ENCODE results near the gene DAP.

DAP gene

DNA sequence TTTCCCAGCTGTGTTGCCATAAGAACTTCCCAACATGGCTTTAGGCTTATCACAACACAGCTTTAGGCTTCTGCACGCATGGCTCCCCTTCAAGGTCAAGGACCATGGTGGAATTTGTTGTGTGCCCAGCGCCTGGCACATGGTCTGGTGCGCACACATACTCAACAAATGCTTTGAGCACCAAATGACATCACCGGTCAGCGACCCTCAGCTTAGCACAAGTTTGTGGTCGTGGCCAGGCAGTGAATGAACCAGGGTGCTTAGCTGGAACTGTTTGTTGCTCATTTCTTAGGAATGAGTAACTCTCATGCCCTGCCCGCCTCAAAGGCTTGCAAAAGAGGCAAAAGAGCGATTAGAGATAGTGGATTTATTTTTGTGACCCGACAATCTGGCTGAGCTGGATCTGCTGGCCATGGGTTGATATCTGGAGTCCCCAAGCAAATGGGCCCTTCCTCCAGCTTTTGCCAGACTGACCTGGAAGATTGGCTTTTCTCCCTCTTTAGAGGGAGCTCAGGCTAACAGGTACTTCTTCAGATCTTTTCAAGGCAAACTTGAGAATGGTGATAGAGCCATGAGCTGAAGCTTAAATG, 58.9 kb downstream of the DAP start:
- no peak overlapping the region for H3K4me3 ChIP-seq (ENCODE audit: low read length)
- no peak for DNase-seq (ENCODE audit: low read depth, low spot score)

DNA sequence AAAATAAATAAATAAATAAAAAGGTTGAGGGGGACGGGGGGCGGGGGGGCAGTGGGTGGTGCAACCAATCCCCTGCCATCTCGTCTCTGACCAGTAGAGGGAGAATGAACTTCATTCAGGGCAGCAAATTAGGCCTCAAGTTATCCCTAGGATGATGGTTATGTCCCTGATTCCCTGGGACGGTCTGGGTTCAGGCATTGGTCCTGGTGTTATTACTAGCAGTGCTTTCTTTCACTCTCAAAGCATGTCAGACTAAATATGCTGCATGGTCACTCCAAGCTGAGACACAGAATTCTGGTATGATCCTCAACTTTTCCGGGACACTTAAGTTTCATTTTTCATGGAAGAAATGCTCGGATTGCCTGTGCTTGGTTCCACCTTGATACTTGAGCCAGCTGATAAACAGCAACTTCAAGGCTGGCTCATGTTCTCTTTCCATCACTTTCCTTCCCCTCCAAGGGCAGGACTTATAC, 59.4 kb downstream of the DAP start:
- DNase-seq (ENCODE audit: low read depth, low spot score), result peak; percentile 39
- H3K4me3 ChIP-seq (ENCODE audit: low read length), result no peak overlapping the region

DNA sequence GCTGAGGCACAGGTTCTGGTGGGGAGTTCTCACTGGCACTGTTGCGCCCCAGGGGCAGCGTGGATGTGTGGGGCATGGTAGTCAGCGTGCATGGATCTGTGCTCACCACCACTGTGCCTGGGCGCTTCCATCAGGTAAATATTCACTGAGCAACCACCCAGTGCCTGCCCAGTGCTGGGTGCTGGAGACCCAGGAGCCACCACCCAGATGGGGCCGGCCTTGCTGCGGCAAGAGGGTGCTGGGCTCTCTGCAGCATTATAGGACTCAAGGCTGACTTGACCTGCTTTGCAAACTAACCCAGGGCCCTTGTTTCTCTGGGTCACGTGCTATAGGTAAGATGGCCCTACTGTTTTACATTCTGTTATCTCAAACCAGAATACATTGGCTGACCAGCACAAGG, 60.5 kb downstream of the DAP start:
- no peak for DNase-seq (ENCODE audit: low read depth, low spot score)
- no peak overlapping the region for H3K4me3 ChIP-seq (ENCODE audit: low read length)

DNA sequence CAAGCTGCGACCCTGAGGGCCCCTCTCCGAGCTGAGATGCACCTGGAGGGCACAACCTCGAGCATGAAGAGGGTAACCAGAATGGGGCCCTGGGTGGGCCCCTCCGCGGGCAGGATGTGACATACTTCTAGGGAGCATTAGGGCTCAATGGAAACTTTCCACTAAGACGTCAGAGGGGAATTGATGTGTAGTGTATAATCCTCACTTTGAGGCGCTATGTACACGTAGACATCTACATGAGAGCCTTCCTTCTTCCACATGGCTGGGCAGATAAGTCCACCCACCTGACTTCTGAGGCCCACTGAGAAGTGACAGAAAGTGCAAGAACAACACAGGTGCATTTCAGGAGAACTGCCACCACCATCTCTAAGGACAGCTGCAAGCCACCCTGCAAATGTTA, 61.0 kb downstream of the DAP start:
- no peak for DNase-seq (ENCODE audit: low read depth, low spot score)
- no peak overlapping the region for H3K4me3 ChIP-seq (ENCODE audit: low read length)

DNA sequence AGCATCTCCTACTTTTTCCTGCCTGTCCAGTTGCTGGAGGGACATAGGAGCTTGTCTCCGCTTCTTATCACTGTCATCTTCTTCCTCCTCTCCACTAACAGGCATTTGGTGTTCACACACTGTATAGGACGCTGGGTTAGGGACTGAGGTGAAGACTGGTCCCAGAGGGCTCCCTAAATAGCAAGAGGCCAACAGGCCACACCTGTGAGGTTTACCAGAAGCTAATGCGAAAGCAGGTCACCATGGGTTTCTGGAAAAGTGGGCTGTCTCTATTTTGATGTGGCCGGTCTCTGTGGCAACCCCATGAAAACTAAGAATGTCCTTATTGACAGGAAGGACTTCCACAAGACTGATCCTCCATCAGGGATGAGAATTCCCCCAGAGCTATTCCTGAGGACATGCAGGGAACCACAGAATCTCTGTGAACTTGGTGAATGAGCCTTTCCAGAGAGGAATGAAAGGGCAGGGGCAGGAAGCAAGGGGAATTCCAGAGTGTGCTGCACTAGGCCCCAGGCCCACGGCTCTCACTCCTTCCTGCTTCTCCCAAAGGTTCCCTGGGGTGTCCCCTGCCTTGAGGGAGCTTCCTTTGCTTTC, 61.7 kb downstream of the DAP start:
- DNase-seq (ENCODE audit: low read depth, low spot score), result no peak
- no peak overlapping the region for H3K4me3 ChIP-seq (ENCODE audit: low read length)

DNA sequence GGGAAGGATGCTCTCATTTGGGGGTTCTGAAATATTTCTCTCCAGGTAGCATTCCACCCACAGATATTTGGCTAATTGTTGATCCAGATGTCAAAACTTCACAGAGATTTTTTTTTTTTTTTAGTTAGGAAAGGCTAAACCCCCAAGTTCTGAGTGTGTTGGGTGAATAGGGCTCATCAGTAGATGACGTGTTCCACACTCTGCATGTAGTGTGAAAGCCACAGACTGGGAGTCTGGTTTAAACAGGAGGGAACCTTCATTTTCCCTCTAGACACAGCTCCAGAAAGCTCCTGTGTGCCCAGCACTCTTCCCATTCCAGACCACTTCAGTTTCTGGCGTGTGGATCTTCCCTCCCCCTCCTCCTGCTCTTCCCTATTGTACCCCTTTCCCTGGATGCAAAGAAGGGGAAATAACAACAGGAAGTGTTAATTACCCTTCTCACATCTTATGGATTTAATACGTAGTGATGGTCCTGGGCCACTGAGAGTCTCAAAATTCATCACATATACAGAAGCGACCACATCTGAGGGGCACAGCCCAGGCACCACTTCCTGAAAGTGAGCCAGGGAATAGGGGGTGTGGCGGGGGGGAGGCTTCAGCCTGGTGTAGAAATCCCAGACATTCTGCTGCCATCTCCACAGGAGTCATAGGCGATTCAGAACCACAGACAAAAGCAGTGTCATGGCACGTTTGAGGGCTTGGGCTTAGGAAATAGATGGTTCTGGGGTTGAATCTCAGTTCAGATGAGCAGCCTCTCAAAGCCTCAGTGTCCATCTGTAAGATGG, 65.1 kb downstream of the DAP start:
- no peak overlapping the region for H3K4me3 ChIP-seq (ENCODE audit: low read length)
- DNase-seq (ENCODE audit: low read depth, low spot score), result no peak

DNA sequence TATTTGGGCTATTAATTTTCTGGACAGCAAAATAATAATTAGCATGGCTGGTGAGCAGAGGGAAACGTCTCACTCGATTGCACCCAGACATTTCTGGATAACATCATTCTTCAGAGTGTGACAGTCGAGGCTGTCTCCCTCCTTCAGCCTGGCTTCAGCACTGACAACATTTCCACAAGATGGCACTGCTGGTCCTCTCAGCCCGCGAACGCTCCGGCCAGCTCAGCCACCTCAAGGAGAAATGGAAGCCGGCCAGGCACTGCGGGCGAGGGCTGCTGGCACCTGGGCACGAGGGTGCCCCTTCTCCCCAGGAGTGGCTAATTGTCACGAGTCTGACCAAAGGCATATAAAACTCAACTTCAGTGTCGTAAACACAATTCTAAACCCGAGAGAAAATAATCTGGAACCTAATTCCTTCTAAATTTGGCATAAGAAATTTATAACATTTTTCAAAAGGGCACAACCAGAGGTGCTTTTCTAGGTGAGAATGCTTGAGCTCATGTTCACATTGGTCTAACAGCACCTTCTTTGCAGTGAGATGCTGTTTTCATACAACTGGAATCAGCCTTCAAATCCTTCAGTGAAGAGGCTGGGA, 65.9 kb downstream of the DAP start:
- no peak for DNase-seq (ENCODE audit: low read depth, low spot score)
- H3K4me3 ChIP-seq (ENCODE audit: low read length), result no peak overlapping the region

DNA sequence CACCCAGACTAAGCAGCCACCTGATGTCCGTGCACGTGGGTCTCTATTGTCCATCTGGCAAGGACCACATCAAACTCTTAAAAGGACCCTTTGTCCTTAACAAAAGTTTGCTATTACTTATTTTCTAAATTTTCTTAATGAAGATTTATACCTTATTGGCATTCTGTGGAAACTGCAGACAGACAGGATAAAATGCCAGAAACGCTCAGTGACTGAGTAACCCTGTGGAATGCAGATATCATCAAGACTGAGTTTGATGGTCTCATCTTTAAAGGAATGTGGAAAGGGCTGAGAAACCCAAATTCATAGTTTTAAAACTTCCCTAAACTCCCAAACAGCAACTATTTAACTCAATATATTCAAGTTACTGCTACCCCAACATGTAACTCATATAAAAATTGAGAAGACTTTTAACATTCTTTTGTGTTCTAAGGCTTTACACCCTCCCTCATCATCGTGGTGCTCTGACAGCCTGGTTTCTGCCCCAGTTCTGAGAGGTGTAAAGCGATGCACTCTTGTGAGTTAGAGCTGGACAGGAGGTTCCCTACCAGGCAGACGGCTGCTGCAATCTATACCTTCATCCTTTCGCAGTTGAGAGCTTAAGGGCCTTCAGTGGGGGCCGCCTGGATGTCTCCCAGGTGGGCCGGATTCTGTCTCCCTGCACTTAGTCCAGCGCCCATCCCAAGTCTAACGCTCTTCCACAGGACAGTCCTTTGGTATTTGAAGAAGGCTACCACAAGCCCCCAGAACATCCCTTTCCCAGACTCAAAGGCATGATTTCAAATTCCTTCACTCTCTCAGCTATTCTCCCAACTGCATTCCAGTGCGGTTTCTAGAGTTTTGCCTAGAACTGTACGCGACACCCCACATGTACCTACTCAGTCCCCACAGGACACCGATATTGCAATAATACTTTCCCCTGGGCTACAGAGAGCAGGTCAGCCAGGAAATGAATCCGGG, 68.9 kb downstream of the DAP start:
- no peak overlapping the region for H3K4me3 ChIP-seq (ENCODE audit: low read length)
- DNase-seq (ENCODE audit: low read depth, low spot score), result no peak

DNA sequence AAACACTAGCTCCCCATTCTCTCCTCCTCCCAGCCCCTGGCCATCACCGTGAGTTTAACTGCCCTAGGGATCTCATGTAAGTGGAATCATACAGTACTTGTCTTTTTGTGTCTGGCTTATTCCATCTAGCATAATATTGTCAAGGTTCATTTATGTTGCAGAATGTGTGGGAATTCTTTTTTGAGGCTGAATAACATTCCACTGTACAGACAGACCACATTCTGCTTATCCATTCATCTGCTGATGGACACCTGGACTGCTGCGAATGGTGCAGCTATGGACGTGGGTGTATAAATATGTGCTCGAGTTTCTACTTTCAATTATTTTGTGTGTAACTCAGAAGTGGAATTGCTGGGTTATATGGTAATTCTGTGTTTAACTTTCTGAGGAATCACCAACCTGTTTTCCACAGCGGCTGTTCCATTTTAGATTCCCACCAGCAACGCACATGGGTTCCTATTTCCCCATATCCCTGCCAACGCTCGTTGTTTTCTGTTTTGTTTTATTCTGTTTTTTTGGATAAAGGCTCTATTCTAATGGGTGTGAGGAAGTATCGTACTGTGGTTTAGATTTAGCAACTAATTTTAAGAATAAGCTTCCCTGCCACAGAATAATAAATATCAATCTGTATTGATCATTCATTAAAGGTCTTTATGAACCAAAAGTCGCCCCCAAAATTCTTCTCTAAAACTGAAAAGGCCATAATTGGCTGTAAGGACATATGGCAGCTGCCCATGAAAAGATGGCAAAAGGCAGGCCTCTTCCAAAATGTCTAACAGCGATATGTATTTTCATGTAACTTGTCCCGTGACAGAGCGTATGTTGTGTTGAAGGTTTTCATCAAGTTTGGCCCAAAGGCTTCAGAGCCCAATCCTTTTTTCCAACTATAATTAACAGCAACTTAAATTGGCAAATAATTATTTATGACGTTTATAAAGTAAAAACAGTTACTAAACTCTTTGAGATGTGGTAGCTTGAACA, 70.3 kb downstream of the DAP start:
- DNase-seq (ENCODE audit: low read depth, low spot score), result no peak
- no peak overlapping the region for H3K4me3 ChIP-seq (ENCODE audit: low read length)

DNA sequence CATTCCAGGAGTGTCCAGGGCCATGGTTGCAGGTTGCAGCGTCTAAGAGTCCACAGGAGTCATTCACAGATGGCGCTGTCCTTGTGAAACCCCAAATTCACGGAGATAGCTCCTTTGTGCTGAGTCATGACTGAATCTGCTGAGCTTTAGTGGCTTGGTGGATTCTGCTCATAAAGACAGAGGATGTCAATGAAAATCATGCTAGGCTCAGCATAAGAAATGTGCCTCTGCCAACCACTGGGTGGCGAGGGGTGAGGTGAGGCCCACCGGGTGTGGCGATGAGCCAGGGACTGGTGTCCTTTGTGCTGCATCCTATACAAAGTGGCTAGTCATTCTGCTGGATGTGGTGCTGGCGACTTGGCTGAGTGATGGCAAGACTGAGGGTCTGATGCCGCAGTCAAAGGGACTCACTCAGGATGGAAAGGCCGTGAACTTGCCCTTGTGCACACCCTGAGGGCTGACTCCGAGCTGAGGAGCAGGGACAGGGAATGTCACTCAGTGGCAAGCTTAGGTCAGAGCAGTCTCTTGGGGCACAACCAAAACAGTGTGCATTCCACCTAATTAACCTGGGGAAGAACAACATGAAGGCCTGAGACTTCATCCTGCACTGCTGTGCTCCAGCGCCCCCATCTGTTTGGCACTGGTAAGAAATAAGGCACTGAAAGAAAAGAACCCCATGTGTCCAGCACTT, 71.5 kb downstream of the DAP start:
- DNase-seq (ENCODE audit: low read depth, low spot score), result peak; percentile 44
- H3K4me3 ChIP-seq (ENCODE audit: low read length), result no peak overlapping the region

DNA sequence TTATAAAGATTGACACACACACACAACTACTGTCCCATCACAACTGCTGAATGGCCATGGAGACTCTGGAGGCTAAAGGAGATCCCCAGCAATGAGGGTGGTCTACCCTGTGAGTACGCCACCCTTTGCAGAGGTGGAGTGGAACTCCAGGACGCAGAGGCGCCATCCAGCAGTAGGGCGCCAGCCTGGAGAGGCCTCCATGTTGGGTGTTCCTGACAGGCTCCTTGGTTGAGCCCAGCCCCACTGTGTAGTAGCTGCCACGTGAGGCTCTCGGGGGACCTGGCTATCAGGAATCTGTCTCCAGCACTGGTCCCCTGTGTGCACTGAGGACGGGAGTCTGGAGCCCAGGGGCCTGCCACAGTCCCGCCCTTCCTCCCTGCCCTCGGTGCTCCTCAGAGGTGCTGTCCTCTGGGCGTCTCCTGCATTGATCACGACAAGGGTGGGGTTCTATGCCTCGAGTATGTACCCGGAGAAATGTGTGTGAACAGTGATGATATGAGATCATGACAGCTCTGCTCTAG, 72.3 kb downstream of the DAP start:
- no peak for DNase-seq (ENCODE audit: low read depth, low spot score)

DNA sequence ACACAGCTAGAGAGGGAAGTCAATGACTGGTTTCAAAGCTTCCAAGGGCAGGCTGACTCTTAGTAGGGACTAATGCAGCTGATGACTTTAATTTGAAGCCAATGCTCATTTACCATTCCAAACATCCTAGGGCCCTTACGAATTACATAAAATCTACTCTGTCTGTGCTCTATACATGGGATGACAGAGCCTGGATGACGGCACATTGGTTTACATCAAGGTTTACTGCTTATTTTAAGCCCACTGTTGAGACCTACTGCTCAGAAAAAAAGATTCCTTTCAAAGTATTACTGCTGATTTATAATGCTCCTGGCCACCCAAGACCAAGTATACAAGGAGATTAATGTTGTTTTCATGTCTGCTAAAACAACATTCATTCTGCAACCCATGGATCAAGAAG, 74.1 kb downstream of the DAP start:
- no peak for DNase-seq (ENCODE audit: low read depth, low spot score)
- no peak overlapping the region for H3K4me3 ChIP-seq (ENCODE audit: low read length)

More for the DNA sequence above, 72.3 kb downstream of the DAP start:
- H3K4me3 ChIP-seq (ENCODE audit: low read length), result no peak overlapping the region

DNA sequence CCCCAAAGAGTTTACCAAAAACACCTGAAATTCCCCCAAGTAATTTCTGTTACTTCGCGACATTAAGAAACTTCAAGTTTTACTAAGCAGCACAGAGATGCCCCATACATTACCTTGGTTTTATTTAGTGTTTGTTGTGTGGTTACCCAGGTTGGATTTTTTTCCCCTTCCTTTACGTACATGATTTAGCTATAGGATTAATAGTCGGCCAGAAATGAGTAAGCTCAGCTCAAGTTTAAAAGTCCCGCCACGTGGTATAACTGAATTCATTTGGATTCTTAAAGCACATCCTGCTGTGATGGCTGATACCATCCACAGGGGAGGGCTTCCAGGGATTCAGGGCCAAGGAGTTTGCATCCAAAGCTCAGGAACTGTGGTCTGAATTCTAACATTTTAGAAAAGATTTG, 75.9 kb downstream of the DAP start:
- no peak overlapping the region for H3K4me3 ChIP-seq (ENCODE audit: low read length)
- no peak for DNase-seq (ENCODE audit: low read depth, low spot score)

DNA sequence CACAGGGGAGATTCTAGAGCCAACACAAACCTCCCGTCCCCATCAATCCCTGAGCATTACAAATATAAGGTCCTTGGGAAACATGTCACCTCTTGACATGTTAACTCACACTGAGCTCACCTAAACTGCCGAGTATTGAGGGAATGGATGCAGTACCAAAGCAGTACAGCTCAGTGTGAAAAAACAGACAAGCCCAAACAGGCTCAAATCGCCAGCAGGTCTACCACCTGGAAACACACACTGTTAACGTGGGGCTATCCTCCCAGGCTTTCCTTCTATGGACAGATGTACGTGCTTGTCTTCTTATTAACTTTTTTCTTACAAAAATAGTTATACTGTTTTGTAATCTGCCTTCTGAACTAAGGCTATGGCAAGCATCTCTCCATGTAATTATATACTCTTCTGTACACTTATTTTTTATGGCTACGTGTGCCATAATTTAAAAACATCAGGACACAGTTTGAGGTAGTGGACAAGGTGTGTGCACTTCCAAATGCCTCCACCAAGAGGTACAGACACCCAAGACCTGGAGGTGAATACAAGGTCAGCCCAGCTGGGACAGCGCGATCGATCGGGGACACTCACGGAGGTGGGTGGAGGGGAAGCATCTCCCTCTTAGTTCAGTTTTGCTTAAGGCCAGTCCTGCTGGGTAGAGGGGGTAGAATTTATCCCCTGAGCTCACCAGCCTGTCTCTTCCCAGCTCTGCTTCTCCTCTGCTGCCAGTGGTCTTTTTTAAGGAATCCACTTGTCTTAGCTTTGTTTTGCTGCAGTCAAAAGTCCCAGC, 76.5 kb downstream of the DAP start:
- no peak for DNase-seq (ENCODE audit: low read depth, low spot score)
- H3K4me3 ChIP-seq (ENCODE audit: low read length), result no peak overlapping the region

DNA sequence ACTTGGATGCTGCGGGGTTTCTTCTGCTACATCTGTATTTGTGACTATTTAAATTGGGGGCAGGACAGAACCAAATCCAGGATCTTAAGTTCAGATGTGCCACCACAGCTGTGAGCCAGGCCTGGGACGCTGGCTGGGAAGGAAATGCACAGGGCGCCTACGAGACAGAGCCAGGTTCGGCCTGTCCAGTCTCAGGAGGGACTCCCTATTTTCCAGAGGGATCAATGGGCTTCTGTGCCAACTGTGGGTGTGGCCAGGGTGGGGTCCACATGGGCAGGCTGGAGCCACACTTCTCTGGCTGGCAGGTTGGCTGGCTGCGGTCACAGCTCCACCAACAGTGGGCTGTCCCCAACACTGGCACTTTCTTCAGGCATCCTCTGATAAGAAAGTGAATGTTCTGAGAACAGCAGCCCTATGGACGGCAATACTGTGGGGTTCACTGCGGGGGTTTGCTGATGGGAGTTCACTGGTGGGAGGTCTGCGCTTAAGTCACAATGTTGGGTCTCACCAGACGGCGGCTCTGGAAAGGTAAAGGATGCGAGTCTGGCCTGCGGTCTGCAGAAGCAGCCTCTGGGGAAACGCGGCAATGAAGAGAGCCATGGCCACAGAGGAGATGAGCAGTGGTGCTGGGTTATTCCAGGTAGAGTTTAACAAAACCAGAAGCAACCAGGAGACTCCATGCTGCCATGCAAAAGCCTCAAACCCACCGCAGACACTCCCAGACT, 78.1 kb downstream of the DAP start:
- no peak for DNase-seq (ENCODE audit: low read depth, low spot score)

More for the DNA sequence above, 78.1 kb downstream of the DAP start:
- no peak overlapping the region for H3K4me3 ChIP-seq (ENCODE audit: low read length)

All from Jurkat, Clone E6-1 (cell line).